Sigmoid colon (tissue), 4 donors: Measurements from ENCODE around the gene PPFIBP1.

ENCODE experiments used
- POLR2AphosphoS5 ChIP-seq, 4 donors: sonication (generic); formaldehyde crosslinking; IDR thresholded peaks; one replicate each; pipeline ENCODE4 v1.6.1; 2017; ENCODE audit warnings: antibody characterized with exemption in 4 of 4
- TF ChIP-seq, protein P1 (sequence below), 4 experiments: fragments of 450-650 bp in 3 of 4; fragments of 200-600 bp in 1 of 4; IDR thresholded peaks; one replicate each; pipeline ENCODE4 v1.5.1; 2016 to 2019; ENCODE audit warnings: antibody characterized with exemption in 4 of 4, mild to moderate bottlenecking in 3 of 4, moderate library complexity in 2 of 4

DNA sequence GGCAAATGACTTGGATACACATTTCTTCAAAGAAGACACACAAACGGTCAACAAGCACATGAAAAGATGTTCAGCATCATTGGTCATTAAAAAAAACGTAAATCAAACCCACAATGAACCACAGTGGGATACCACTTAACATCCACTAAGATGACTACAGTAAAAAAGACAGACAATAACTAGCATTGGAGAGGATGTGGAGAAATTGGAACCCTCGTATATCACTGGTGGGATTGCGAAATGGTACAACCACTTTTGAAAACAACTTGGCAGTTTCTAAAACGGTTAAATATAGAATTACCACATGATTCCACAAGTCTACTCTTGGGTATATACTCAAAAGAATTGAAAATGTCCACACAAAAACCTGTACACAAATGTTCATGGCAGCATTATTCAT, 25.2 kb upstream of the PPFIBP1 start:
- TF ChIP-seq, protein P1, sequence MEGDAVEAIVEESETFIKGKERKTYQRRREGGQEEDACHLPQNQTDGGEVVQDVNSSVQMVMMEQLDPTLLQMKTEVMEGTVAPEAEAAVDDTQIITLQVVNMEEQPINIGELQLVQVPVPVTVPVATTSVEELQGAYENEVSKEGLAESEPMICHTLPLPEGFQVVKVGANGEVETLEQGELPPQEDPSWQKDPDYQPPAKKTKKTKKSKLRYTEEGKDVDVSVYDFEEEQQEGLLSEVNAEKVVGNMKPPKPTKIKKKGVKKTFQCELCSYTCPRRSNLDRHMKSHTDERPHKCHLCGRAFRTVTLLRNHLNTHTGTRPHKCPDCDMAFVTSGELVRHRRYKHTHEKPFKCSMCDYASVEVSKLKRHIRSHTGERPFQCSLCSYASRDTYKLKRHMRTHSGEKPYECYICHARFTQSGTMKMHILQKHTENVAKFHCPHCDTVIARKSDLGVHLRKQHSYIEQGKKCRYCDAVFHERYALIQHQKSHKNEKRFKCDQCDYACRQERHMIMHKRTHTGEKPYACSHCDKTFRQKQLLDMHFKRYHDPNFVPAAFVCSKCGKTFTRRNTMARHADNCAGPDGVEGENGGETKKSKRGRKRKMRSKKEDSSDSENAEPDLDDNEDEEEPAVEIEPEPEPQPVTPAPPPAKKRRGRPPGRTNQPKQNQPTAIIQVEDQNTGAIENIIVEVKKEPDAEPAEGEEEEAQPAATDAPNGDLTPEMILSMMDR (IDR thresholded peaks at IDR 0.05), result no peak
- no peak for TF ChIP-seq POLR2AphosphoS5 (IDR thresholded peaks at IDR 0.05)
